Measurements from ENCODE around the gene CFAP410.

DNA sequence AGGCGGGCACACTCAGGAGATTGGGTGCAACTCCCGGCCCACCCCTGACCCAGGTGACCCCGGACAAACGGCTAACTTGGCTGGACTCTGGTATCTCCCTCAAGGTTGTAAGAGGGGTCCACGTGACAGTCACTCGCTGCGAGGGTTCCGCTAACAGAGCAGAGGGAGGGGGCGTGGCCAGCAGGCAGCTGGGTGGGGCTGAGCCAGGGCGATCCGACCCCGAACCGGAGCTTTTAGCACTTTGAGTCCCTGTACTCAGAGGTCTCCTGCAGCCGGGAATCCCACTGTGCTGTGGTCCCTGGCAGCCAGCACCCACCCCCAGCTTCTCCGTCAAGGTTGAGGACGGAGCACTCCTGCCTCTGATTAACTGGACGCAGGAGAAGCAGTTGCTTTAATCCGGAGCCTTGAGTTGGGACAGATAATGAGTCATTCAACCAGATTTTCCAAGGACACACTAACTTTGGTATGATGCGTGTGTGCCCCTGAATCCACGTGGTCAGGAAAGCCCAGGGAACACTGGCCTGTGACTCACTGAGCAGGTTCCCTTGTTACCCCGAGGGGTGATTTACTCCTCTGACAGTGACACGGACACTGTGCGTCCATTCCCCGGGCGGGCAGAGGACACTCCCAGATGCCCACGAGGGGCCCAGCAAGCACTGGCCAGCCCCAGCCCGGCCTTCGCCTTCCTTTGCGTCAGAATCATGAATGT lies 31.0 kb upstream of the CFAP410 start:
- TF ChIP-seq CTCF (IDR thresholded peaks at IDR 0.05; ENCODE audit: extremely low read depth in 1 of 2, insufficient read depth in 1 of 2, low read depth in 1 of 2, low read length in 2 of 2) = no peak
- no peak for TF ChIP-seq POLR2A (IDR thresholded peaks at IDR 0.05; ENCODE audit: low read depth, low read length)
- no peak for TF ChIP-seq FOS (IDR thresholded peaks at IDR 0.05; ENCODE audit: borderline replicate concordance, insufficient read depth, low read length)
- TF ChIP-seq MAX (IDR thresholded peaks at IDR 0.05; ENCODE audit: insufficient read depth, insufficient read length) = no peak
- TF ChIP-seq POLR2AphosphoS5 (IDR thresholded peaks at IDR 0.05; ENCODE audit: insufficient read depth, low read depth, low read length) = no peak
- no peak for TF ChIP-seq EZH2 (IDR thresholded peaks at IDR 0.05; ENCODE audit: borderline replicate concordance, low read depth, low read length, severe bottlenecking)
- no peak for TF ChIP-seq MYC (IDR thresholded peaks at IDR 0.05; ENCODE audit: low read depth, low read length)
- TF ChIP-seq JUN (IDR thresholded peaks at IDR 0.05; ENCODE audit: borderline replicate concordance, insufficient read depth, insufficient read length, low read depth) = no peak
- no peak for TF ChIP-seq GATA2 (IDR thresholded peaks at IDR 0.05; ENCODE audit: insufficient read depth, insufficient read length, low read depth, low read length)

Data from endothelial cell of umbilical vein (primary cell).